ENCODE measurements around the gene HAS3.
A peak's percentile ranks its signal among the peaks of the same experiment; 100 is the strongest.

Gene HAS3

GRCh38 chr16:69166221-69166833 lies 60.9 kb downstream of the HAS3 start:
- H3K4me3 Mint-ChIP-seq = no peak overlapping the region
- peaks cover 3% of the 10 kb centered on the region for H3K27me3 Mint-ChIP-seq
- intact Hi-C loops (cut with micrococcal nuclease) = no loop called here
- no peaks in the 10 kb centered on the region for H3K9me3 Mint-ChIP-seq
- peaks cover 23% of the 10 kb centered on the region for H3K4me1 Mint-ChIP-seq (ENCODE audit: low read depth)
- H3K27ac Mint-ChIP-seq = peak overlapping the region; percentile 8
- H3K36me3 Mint-ChIP-seq (ENCODE audit: low read depth) = peaks cover 87% of the 10 kb centered on the region

GRCh38 chr16:69166946-69167930 lies 61.8 kb downstream of the HAS3 start:
- Mint-ChIP-seq H3K27ac (no peak overlapping the region), H3K9me3 (no peaks in the 10 kb centered on the region), H3K27me3 (peaks cover 3% of the 10 kb centered on the region), H3K4me1 (ENCODE audit: low read depth) (peaks cover 32% of the 10 kb centered on the region), H3K4me3 (no peak overlapping the region), H3K36me3 (ENCODE audit: low read depth) (peaks cover 78% of the 10 kb centered on the region)
- intact Hi-C loops (cut with micrococcal nuclease) = no loop called here

Data from dendritic cell treated with granulocyte-macrophage colony-stimulating factor and Interleukin-4, amounts not matched to agents 40 ng/mL and 50 ng/mL, for 4 days (primary cell).